Osteoblast (primary cell): Measurements from ENCODE around the gene GLTP. TPM values are rescaled to one million over a fixed set of nuclear protein-coding genes. Genes with fewer than 3 reads are reported as not detected.
A peak's percentile ranks its signal among the peaks of the same experiment; 100 is the strongest.

ENCODE experiments used
- DNase-seq: peaks from one replicate; pipeline ENCODE4 v3.0.0; 2011; ENCODE audit warnings: low spot score, mixed read lengths; ENCODE audit not compliant: insufficient read length; ENCODE audit errors: missing footprints
- H2AFZ ChIP-seq: 2 replicates; pipeline ENCODE4 v1.6.0; 2011; ENCODE audit warnings: mild to moderate bottlenecking, low read length
- H3K27ac ChIP-seq: 2 replicates; pipeline ENCODE4 v1.5.1; 2011; ENCODE audit warnings: mild to moderate bottlenecking, low read depth, low read length, moderate library complexity
- H3K27me3 ChIP-seq: 2 replicates; pipeline ENCODE4 v1.6.0; 2012; ENCODE audit warnings: mild to moderate bottlenecking, control low read depth, inconsistent platforms, low read length, moderate library complexity; ENCODE audit not compliant: insufficient read depth
- H3K36me3 ChIP-seq: 2 replicates; pipeline ENCODE4 v1.5.1; 2011; ENCODE audit warnings: mild to moderate bottlenecking, low read length, control low read depth, moderate library complexity; ENCODE audit not compliant: insufficient read depth
- H3K4me1 ChIP-seq: 2 replicates; pipeline ENCODE4 v1.5.1; 2011; ENCODE audit warnings: mild to moderate bottlenecking, low read length, control low read depth, moderate library complexity; ENCODE audit not compliant: insufficient read depth
- H3K4me2 ChIP-seq: 2 replicates; pipeline ENCODE4 v1.6.0; 2011; ENCODE audit warnings: mild to moderate bottlenecking, low read length; ENCODE audit not compliant: insufficient read depth
- H3K4me3 ChIP-seq: fragments of 200-600 bp; sonication (generic); 3 replicates; pipeline ENCODE4 v1.5.1; 2012; ENCODE audit warnings: mild to moderate bottlenecking, low read length, inconsistent platforms; ENCODE audit not compliant: insufficient read depth
- H3K79me2 ChIP-seq: 2 replicates; pipeline ENCODE4 v1.6.0; 2012; ENCODE audit warnings: mild to moderate bottlenecking, low read length, control low read depth, inconsistent platforms; ENCODE audit not compliant: insufficient read depth
- H3K9me3 ChIP-seq: 2 replicates; pipeline ENCODE4 v1.5.1; 2011; ENCODE audit warnings: low read depth, low read length, control low read depth
- H4K20me1 ChIP-seq: 2 replicates; pipeline ENCODE4 v1.6.0; 2012; ENCODE audit warnings: mild to moderate bottlenecking, low read length, control low read depth; ENCODE audit not compliant: insufficient read depth
- small RNA-seq: library from RNA; depleted of rRNA; stranded (forward); fragments of <200 nt; gene quantifications from one replicate; pipeline ENCODE3, GENCODE V24; 2012
- total RNA-seq: library from RNA; depleted of rRNA; stranded (reverse); fragments of >200 nt; gene quantifications from 2 replicates; pipeline ENCODE4 v1.2.3, GENCODE V29; 2012
- TF ChIP-seq, protein P1 (sequence below): IDR thresholded peaks from 2 replicates; pipeline ENCODE4 v1.5.1; 2011; ENCODE audit warnings: mild to moderate bottlenecking, low read depth, low read length, moderate library complexity; ENCODE audit errors: extremely low read depth

The GLTP gene
- total RNA-seq, 1 donor, result 50.3 TPM

DNA sequence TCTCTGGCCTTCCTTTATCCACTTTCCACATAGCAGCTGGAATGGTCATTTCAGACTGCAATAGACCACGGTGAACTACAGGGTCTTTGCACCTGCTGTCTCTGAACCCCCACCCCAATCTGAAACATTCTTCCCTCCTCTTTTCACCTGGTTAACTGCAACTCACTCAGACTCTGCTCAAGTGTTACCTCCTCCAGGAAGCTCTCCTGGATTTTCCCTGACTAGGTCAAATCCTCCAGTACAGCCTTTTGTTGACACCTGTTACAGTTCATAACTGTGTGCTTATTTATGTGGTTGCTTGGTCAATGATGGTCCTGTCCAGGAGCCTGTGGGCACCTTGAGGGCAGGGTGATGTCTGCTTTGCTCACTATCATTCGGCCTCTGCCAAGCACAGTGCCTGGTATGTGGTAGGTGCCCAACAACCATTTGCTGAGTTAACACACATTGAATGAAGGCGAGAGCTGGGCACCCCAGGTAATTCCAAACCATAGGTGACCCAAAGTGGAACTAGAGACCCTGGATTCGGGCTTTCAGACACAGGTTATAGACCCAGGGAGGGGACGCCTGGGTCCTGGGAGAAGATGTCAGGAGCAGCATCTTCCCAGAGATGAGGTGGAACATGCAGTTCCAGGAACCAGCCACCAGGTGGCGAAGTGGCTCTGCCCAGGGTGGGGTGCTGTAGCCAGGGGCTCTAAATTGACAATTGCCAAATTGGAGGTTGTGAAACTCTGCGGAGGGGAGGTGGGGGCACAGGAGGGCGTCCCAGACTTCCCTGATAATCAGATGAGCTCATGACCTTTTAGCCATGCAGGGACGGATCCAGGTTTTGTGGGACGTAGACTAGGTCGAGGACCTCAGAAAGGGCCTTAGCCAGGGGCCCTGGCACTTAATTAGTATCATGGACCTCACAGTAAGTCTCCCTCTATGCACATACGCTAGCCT lies 75.2 kb downstream of the GLTP start:
- Histone ChIP-seq H3K4me1 (no peaks in the 10 kb centered on the region), H3K4me2 (no peak overlapping the region), H3K4me3 (no peak overlapping the region), H2AFZ (no peak overlapping the region), H3K9me3 (no peaks in the 10 kb centered on the region), H3K27ac (no peak overlapping the region), H3K36me3 (no peaks in the 10 kb centered on the region), H4K20me1 (no peaks in the 10 kb centered on the region), H3K27me3 (no peaks in the 10 kb centered on the region), H3K79me2 (no peaks in the 10 kb centered on the region)
- peak; percentile 91 for DNase-seq
- TF ChIP-seq, protein P1, sequence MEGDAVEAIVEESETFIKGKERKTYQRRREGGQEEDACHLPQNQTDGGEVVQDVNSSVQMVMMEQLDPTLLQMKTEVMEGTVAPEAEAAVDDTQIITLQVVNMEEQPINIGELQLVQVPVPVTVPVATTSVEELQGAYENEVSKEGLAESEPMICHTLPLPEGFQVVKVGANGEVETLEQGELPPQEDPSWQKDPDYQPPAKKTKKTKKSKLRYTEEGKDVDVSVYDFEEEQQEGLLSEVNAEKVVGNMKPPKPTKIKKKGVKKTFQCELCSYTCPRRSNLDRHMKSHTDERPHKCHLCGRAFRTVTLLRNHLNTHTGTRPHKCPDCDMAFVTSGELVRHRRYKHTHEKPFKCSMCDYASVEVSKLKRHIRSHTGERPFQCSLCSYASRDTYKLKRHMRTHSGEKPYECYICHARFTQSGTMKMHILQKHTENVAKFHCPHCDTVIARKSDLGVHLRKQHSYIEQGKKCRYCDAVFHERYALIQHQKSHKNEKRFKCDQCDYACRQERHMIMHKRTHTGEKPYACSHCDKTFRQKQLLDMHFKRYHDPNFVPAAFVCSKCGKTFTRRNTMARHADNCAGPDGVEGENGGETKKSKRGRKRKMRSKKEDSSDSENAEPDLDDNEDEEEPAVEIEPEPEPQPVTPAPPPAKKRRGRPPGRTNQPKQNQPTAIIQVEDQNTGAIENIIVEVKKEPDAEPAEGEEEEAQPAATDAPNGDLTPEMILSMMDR, result peak; percentile 93

DNA sequence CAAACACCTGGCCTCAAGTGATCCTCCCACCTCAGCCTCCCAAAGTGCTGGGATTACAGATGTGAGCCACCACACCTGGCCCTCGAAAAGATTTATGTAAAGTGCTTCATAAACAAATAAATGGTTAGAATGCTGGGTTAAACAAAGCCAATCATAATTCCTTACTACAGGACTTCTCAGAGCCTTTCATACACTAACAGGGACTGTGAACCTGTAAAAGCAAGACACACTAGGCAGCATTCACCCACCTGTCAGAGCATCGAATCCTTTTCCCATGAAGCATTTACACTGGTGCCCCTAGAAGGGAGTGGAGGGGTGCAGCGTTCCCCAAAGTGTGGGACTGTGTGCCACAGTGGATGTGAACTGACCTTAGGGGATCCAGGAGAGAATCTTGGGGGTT lies 76.7 kb downstream of the GLTP start:
- TF ChIP-seq, protein P1, result no peak
- no peaks in the 10 kb centered on the region for H3K27me3 ChIP-seq
- no peak overlapping the region for H3K4me2 ChIP-seq
- H3K27ac ChIP-seq, result no peak overlapping the region
- H3K79me2 ChIP-seq, result no peaks in the 10 kb centered on the region
- H3K9me3 ChIP-seq, result no peaks in the 10 kb centered on the region
- H4K20me1 ChIP-seq, result no peaks in the 10 kb centered on the region
- no peak overlapping the region for H2AFZ ChIP-seq
- H3K36me3 ChIP-seq, result no peaks in the 10 kb centered on the region
- DNase-seq, result no peak
- H3K4me1 ChIP-seq, result no peaks in the 10 kb centered on the region
- no peak overlapping the region for H3K4me3 ChIP-seq

DNA sequence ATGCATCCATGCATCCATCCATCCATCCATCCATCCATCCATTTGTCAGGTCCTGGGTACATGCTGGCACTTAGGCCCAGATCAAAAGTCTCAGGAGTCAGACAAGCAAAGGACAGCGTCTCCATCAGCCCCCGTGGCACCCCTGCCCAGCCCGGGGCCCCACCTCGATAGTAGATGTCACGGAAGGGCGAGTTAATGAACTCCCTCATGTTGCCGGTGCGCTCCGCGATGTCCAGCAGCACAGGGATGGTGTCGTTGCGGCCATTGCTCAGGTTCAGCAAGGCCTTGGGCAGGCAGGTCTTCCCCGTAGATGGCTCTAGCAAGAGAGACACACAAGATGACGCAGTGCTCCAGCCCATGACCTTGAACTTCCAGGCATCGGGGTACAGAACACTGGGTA lies 77.5 kb downstream of the GLTP start:
- no peak for DNase-seq
- no peak overlapping the region for H3K4me2 ChIP-seq
- no peaks in the 10 kb centered on the region for H3K4me1 ChIP-seq
- no peaks in the 10 kb centered on the region for H3K9me3 ChIP-seq
- no peaks in the 10 kb centered on the region for H3K79me2 ChIP-seq
- H3K27me3 ChIP-seq, result no peaks in the 10 kb centered on the region
- no peaks in the 10 kb centered on the region for H3K36me3 ChIP-seq
- no peaks in the 10 kb centered on the region for H4K20me1 ChIP-seq
- TF ChIP-seq, protein P1, result no peak
- H3K27ac ChIP-seq, result no peak overlapping the region
- no peak overlapping the region for H3K4me3 ChIP-seq
- no peak overlapping the region for H2AFZ ChIP-seq

Small RNA genes within 50 kb of the gene (small RNA-seq; reads per million reads assigned to genes)
- gene MIR4497 (not detected), gene RN7SL441P (not detected)

Other genes starting within 250 kb of the GLTP start
- gene FAM222A, start 166.7 kb downstream of the GLTP start, total RNA-seq, result 0.29 and 0.36 TPM in 2 replicates
- gene TRPV4, start 47.1 kb downstream of the GLTP start, total RNA-seq, result 3.2 and 5.8 TPM in 2 replicates
- 7.7 and 8.7 TPM in 2 replicates for gene TCHP, start 19.7 kb upstream of the GLTP start, total RNA-seq
- 43.4 and 45.4 TPM in 2 replicates for gene GIT2, start 115.8 kb upstream of the GLTP start, total RNA-seq
- gene ANKRD13A, start 118.9 kb upstream of the GLTP start, total RNA-seq, result 94.1 and 113 TPM in 2 replicates
- gene C12orf76, start 168.0 kb upstream of the GLTP start, total RNA-seq, result 7.6 and 9.4 TPM in 2 replicates
- gene IFT81, start 243.8 kb upstream of the GLTP start, total RNA-seq, result 18.5 and 20.6 TPM in 2 replicates